HepG2 (cell line): ENCODE data around the gene PCNX4. TPM values are rescaled to one million over a fixed set of nuclear protein-coding genes. Genes with fewer than 3 reads are reported as not detected.

Experiments
- ATAC-seq: fragments of 200-7000 bp; cut with Tn5 transposase; 3 replicates; pipeline ENCODE4 v1.9.1; 2020; ENCODE audit warnings: mild to moderate bottlenecking, moderate library complexity
- BruUV-seq: library from RNA; stranded (reverse); fragments of 400-500 nt; replicated peaks from 2 replicates; lab custom pipeline; 2021; lab: Mats Ljungman, UMichigan
- CTCF ChIA-PET: fragments of 300-600 bp; formaldehyde crosslinking; extraction: SDS; loops from one replicate; lab custom pipeline; 2021; ENCODE audit warnings: low total read pairs, inconsistent platforms, low intra/inter-chr PET ratio; lab: Yijun Ruan, JAX
- POLR2A ChIA-PET: fragments of 350-600 bp; sonication (Branson Sonifier 250); formaldehyde crosslinking; loops from one replicate; lab custom pipeline; 2020; ENCODE audit warnings: antibody characterized with exemption, inconsistent platforms; lab: Yijun Ruan, JAX
- DNase-seq: peaks from one replicate; pipeline ENCODE4 v3.0.0-alpha.2; 2015; ENCODE audit warnings: low spot score
- FAIRE-seq: peaks from 3 replicates; lab custom pipeline; 2011; peaks lifted over from hg19 to GRCh38; lab: Jason Lieb, UNC
- H2AFZ ChIP-seq: one replicate; pipeline ENCODE4 v1.6.1; 2011; ENCODE audit warnings: low read length, inconsistent platforms
- H3K27ac ChIP-seq: fragments of 300-600 bp; 3 replicates; pipeline ENCODE4 v1.8.0; 2011; ENCODE audit warnings: mixed run types, mild to moderate bottlenecking, mixed read lengths, low read length, inconsistent platforms; ENCODE audit not compliant: insufficient read depth; ENCODE audit errors: extremely low read length
- H3K27me3 ChIP-seq, 2 experiments: fragments of 200-600 bp in 1 of 2; 2 replicates in 1 of 2; 3 replicates in 1 of 2; pipeline versions ENCODE4 v1.6.0 to v1.8.0; 2011; ENCODE audit warnings: low read length in 2 of 2, mild to moderate bottlenecking in 2 of 2, moderate library complexity in 2 of 2, inconsistent platforms in 1 of 2; ENCODE audit not compliant: insufficient read depth in 2 of 2, control insufficient read depth in 1 of 2
- H3K36me3 ChIP-seq, 2 experiments: fragments of 200-600 bp in 1 of 2; replicated peaks in 1 of 2; 2 replicates in 1 of 2; 3 replicates in 1 of 2; pipeline versions ENCODE4 v1.5.1 to v1.8.0; 2011; ENCODE audit warnings: low read length in 2 of 2, inconsistent platforms in 1 of 2; ENCODE audit not compliant: insufficient read depth in 2 of 2, control insufficient read depth in 1 of 2
- H3K4me1 ChIP-seq: 2 replicates; pipeline ENCODE4 v1.5.1; 2012; ENCODE audit warnings: low read length, inconsistent platforms; ENCODE audit not compliant: insufficient read depth
- H3K4me2 ChIP-seq: 2 replicates; pipeline ENCODE4 v1.6.0; 2011; ENCODE audit warnings: low read depth, low read length, inconsistent platforms
- H3K4me3 ChIP-seq, 3 experiments: fragments of 200-600 bp in 1 of 3; sonication (generic), shearing (Covaris generic) in 1 of 3; replicated peaks in 1 of 3; 2 replicates each; pipeline ENCODE4 v1.5.1; 2011 to 2016; ENCODE audit warnings: low read length in 3 of 3, inconsistent platforms in 2 of 3, low read depth in 2 of 3, mild to moderate bottlenecking in 2 of 3, control low read depth in 1 of 3, mixed read lengths in 1 of 3; ENCODE audit not compliant: insufficient read depth in 1 of 3
- H3K79me2 ChIP-seq: one replicate; pipeline ENCODE4 v1.6.1; 2011; ENCODE audit warnings: low read length, inconsistent platforms; ENCODE audit not compliant: insufficient read depth
- H3K9ac ChIP-seq: 2 replicates; pipeline ENCODE4 v1.6.0; 2011; ENCODE audit warnings: mild to moderate bottlenecking, low read depth, low read length, inconsistent platforms; ENCODE audit not compliant: insufficient read depth
- H3K9me3 ChIP-seq: 2 replicates; pipeline ENCODE4 v1.5.1; 2012; ENCODE audit warnings: mild to moderate bottlenecking, low read length
- H4K20me1 ChIP-seq: 2 replicates; pipeline ENCODE4 v1.6.0; 2011; ENCODE audit warnings: inconsistent platforms, mild to moderate bottlenecking, low read length, moderate library complexity; ENCODE audit not compliant: insufficient read depth
- CEBPB ChIP-seq: IDR thresholded peaks from 2 replicates; pipeline ENCODE4 v1.6.1; 2011; ENCODE audit warnings: low read depth, low read length, improper control_type of control experiment, borderline replicate concordance
- CEBPG ChIP-seq: IDR thresholded peaks from 2 replicates; pipeline ENCODE4 v1.6.1; 2016
- GATAD2A ChIP-seq: IDR thresholded peaks from 2 replicates; pipeline ENCODE4 v1.6.1; 2016
- GZF1 ChIP-seq: sonication (generic); formaldehyde crosslinking; IDR thresholded peaks from 2 replicates; pipeline ENCODE4 v1.5.1; 2020; ENCODE audit warnings: mild to moderate bottlenecking, missing genetic modification reagents
- POGK ChIP-seq: sonication (generic); formaldehyde crosslinking; conservative IDR thresholded peaks from 2 replicates; pipeline ENCODE4 v1.8.0; 2022; ENCODE audit warnings: mild to moderate bottlenecking, moderate library complexity, missing genetic modification reagents
- ZNF703 ChIP-seq: sonication (generic); formaldehyde crosslinking; IDR thresholded peaks from 2 replicates; pipeline ENCODE4 v1.5.1; 2020; ENCODE audit warnings: missing genetic modification reagents, mild to moderate bottlenecking, moderate library complexity, borderline replicate concordance
- WGBS: methylation state at CpG from one replicate; pipeline ENCODE4 v1.1.6; 2017; ENCODE audit warnings: low lambda C conversion rate; 5-methylcytosine and 5-hydroxymethylcytosine counted together
- in situ Hi-C: cut with HindIII; loops from 2 replicates; pipeline ENCODE4 v1.10.0; 2017; ENCODE audit warnings: low pct_unique_long_range_greater_than_20kb; ENCODE audit not compliant: extremely low pct_ligation_motif_present
- intact Hi-C: fragments of 100-400 bp; cut with micrococcal nuclease; formaldehyde crosslinking; loops from one replicate; pipeline ENCODE4 v1.10.0; 2022; ENCODE audit not compliant: unreplicated experiment
- polyA plus RNA-seq, 8 experiments: library from polyadenylated mRNA; depleted of rRNA in 3 of 8; stranded (reverse) in 7 of 8; unstranded in 1 of 8; fragments of >200 nt; fragmentation: Illumina TruSeq in 4 of 8; extraction: Trizol in 4 of 8; gene quantifications; 2 replicates each; pipeline versions ENCODE4 v1.2.1 to v1.2.3, GENCODE V29; 2011 to 2016; ENCODE audit warnings: low read depth in 4 of 8, missing spikeins in 1 of 8, mixed read lengths in 1 of 8; ENCODE audit not compliant: insufficient read depth in 1 of 8
- total RNA-seq, 5 experiments: library from RNA; depleted of rRNA; stranded (reverse); fragments of >200 nt; fragmentation: Illumina TruSeq; extraction: Trizol; gene quantifications; 2 replicates each; pipeline ENCODE4 v1.2.3, GENCODE V29; 2016; ENCODE audit warnings: low read depth in 1 of 5

Gene PCNX4
- total and polyA plus RNA-seq, 2 of the 13 experiments (the other 11 are each of a cell fraction or from before 2014, with no cell fraction given): 28.6 to 43.0 TPM

DNA sequence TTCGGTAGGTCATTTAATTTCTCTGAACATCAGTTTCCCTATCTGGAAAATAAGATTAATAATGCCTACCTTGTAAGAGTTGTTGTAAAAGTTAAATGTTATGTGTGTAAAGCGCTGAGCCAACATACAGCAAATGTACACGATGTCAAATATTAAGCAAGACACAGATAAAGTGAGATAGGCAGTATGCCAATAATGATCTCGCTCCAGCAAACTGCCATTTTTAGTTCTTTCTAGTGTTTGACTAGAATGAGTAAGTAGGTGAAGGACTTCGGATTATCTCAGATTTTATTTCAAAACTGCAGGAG is 72.6 kb downstream of the PCNX4 start:
- 4% methylated on average over 5 of the region's 5 CpGs for WGBS
- CTCF ChIA-PET: no interaction called here
- H3K79me2 ChIP-seq: no peaks in the 10 kb centered on the region
- H2AFZ ChIP-seq: peak overlapping the region; percentile 87
- H3K4me3 ChIP-seq: peak overlapping the region; percentile 79 to 93 (median 88)
- BruUV-seq: no TSS peak
- ATAC-seq (peak; percentile 15), FAIRE-seq (peak; percentile 75), DNase-seq (peak; percentile 57)
- H4K20me1 ChIP-seq: no peaks in the 10 kb centered on the region
- in situ Hi-C loops: no loop called here
- intact Hi-C loops: loop anchor here (2.0 kb wide), 1 partner anchor 74 kb away; the partner anchor contains the start of gene PCNX4
- H3K27me3 ChIP-seq: peaks cover 0 to 4% of the 10 kb centered on the region in 2 experiments; a peak in 1 of 5 replicates
- H3K9ac ChIP-seq: peak overlapping the region; percentile 81
- peak overlapping the region; percentile 70 for H3K27ac ChIP-seq
- no peaks in the 10 kb centered on the region for H3K9me3 ChIP-seq
- 0 out of 2 replicates have a peak, but pooled peaks have one; percentile 13 for TF ChIP-seq GZF1
- TF ChIP-seq ZNF703 (CRISPR knock-in tag): no peak
- TF ChIP-seq POGK (CRISPR knock-in tag): no peak
- TF ChIP-seq CEBPG: peak; percentile 41; the same call in 1 of the 2 replicates
- TF ChIP-seq CEBPB: peak; percentile 72; the same call in 1 of the 2 replicates
- TF ChIP-seq GATAD2A: peak; percentile 36
- peak overlapping the region; percentile 92 for H3K4me2 ChIP-seq
- H3K36me3 ChIP-seq: no peaks in the 10 kb centered on the region
- POLR2A ChIA-PET: interaction anchor here (1.6 to 2.0 kb wide), 3 partner anchors 72 to 199 kb away, joined by 4 to 11 read pairs (median 9); partner anchors contain the start of genes PCNX4 and PPM1A
- peaks cover 24% of the 10 kb centered on the region for H3K4me1 ChIP-seq
